ENCODE data around the gene RARG.

The RARG gene

GRCh38 chr12:53267999-53268629, 36.1 kb upstream of the RARG start, which contains the start of gene ESPL1 (continued):
- TF ChIP-seq ZNF600 (tag by site-specific recombination; IDR thresholded peaks at IDR 0.05) = peak; percentile 91
- TF ChIP-seq PRDM2 (tag by site-specific recombination; IDR thresholded peaks at IDR 0.05; ENCODE audit: borderline replicate concordance) = no peak
- no peak for TF ChIP-seq ZBTB1 (tag by site-specific recombination; IDR thresholded peaks at IDR 0.05)
- peak; percentile 83 for TF ChIP-seq GLIS2 (tag by site-specific recombination; IDR thresholded peaks at IDR 0.05)
- TF ChIP-seq EGR2 (tag by site-specific recombination; IDR thresholded peaks at IDR 0.05; ENCODE audit: low read depth) = peak; percentile 81
- no peak for TF ChIP-seq ZNF18 (tag by site-specific recombination; IDR thresholded peaks at IDR 0.05)
- TF ChIP-seq ZNF362 (tag by site-specific recombination; IDR thresholded peaks at IDR 0.05) = no peak
- no peak for TF ChIP-seq ZNF280C (tag by site-specific recombination; IDR thresholded peaks at IDR 0.05)
- no peak for TF ChIP-seq ZNF544 (tag by site-specific recombination; IDR thresholded peaks at IDR 0.05)
- TF ChIP-seq ZNF324 (tag by site-specific recombination; IDR thresholded peaks at IDR 0.05) = peak; percentile 49; the same call in 1 of the 2 replicates
- TF ChIP-seq KLF16 (tag by site-specific recombination; IDR thresholded peaks at IDR 0.05) = peak; percentile 56; the same call in 1 of the 2 replicates
- TF ChIP-seq YY1 (tag by site-specific recombination; IDR thresholded peaks at IDR 0.05) = no peak
- TF ChIP-seq ZNF112 (tag by site-specific recombination; IDR thresholded peaks at IDR 0.05) = no peak
- peak; percentile 87 for TF ChIP-seq ZBTB48 (tag by site-specific recombination; IDR thresholded peaks at IDR 0.05)
- peak; percentile 32 for TF ChIP-seq PRDM4 (tag by site-specific recombination; IDR thresholded peaks at IDR 0.05)
- TF ChIP-seq ZNF138 (tag by site-specific recombination; IDR thresholded peaks at IDR 0.05; ENCODE audit: borderline replicate concordance) = no peak
- peak; percentile 85 for TF ChIP-seq KLF17 (tag by site-specific recombination; IDR thresholded peaks at IDR 0.05)
- TF ChIP-seq ZNF558 (tag by site-specific recombination; IDR thresholded peaks at IDR 0.05) = no peak
- TF ChIP-seq INSM2 (tag by site-specific recombination; IDR thresholded peaks at IDR 0.05) = peak; percentile 55; the same call in 1 of the 2 replicates

All from HEK293 (cell line).